Activated CD8-positive, alpha-beta memory T cell treated with anti-CD3 and anti-CD28 coated beads for 48 hours (primary cell): ENCODE data around the gene TYW1.
"Not testable (repeated sequence)": the region's sequence is repeated elsewhere in the genome, so short reads cannot be mapped to it uniquely, and the experiment has no call there.

Experiments
- DNase-seq, 3 experiments: peaks; one replicate each; pipeline ENCODE4 v3.0.0-alpha.2; 2020; ENCODE audit warnings: low read depth in 2 of 3, low spot score in 2 of 3

The TYW1 gene

GRCh38 chr7:67045496-67045995, 48.9 kb downstream of the TYW1 start:
- DNase-seq: no peak

GRCh38 chr7:67046819-67047218, 50.2 kb downstream of the TYW1 start:
- not testable (repeated sequence) for DNase-seq

DNA sequence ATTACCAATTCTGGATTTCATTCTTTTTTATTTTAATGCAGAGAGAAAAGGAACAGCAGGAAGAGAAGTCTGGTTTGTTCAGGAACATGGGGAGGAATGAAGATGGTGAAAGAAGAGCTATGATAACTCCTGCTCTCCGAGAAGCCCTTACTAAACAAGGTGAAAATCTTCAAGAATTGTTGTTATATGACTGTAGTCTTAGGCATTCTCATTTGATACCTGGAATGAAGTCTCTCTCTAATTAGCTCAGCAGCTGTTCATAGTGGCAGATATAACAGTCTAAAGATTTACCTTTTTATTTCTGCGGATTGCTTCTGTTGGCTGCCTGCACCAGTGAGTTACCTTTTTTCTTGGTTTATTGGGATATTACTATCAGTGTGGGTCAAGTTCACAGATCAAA, 53.3 kb downstream of the TYW1 start:
- DNase-seq: not testable (repeated sequence)

GRCh38 chr7:67052161-67052560, 55.5 kb downstream of the TYW1 start:
- DNase-seq: not testable (repeated sequence)

- no peak for DNase-seq
Measured at GRCh38 chr7:67056683-67057082, 60.0 kb downstream of the TYW1 start.

DNA sequence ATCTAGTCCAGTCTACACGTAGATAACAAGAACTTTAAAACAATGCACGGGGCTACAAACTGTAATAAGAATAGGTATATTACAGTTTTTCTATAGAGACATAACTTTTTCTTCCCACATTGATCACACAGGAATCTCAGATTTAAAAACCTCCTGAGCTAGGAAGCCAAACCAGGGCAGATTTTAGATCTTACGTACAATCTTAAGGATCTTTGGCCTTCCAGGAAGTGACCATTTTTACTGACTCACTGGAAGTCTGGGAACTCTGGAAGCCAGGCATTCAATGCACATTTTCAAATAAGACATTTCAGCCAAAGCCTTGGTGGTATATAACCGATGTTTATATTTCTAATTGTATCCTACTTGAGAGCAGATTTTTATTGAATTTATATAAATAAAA, 64.7 kb downstream of the TYW1 start:
- DNase-seq: not testable (repeated sequence)

- DNase-seq: not testable (repeated sequence)
Measured at GRCh38 chr7:67062802-67063201, 66.2 kb downstream of the TYW1 start.

GRCh38 chr7:67066950-67067622, 70.5 kb downstream of the TYW1 start:
- DNase-seq: not testable (repeated sequence)

- not testable (repeated sequence) for DNase-seq
Measured at GRCh38 chr7:67076120-67076519, 79.5 kb downstream of the TYW1 start.

DNA sequence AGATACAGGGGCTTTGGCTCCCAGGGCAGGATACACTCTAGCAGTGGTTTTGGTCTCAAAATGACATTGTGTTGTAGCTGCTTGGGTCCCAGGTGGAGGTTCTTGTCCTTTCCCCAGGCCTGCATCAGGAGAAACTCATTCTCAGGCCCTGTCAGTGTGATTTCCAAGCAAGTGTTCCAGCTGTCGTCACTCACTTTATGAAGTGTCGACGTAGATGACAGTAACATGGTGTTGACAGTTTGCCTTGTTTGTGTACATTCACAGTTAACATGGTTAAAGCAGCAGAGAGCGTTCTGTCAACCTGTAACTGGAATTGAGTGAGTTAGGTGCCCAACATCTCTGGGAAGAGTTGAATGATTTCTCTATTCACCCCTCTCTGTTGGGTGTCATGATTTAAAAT, 86.2 kb downstream of the TYW1 start:
- not testable (repeated sequence) for DNase-seq

- not testable (repeated sequence) for DNase-seq
Measured at GRCh38 chr7:67089261-67089660, 92.6 kb downstream of the TYW1 start.

GRCh38 chr7:67091053-67091452, 94.4 kb downstream of the TYW1 start:
- not testable (repeated sequence) for DNase-seq

DNA sequence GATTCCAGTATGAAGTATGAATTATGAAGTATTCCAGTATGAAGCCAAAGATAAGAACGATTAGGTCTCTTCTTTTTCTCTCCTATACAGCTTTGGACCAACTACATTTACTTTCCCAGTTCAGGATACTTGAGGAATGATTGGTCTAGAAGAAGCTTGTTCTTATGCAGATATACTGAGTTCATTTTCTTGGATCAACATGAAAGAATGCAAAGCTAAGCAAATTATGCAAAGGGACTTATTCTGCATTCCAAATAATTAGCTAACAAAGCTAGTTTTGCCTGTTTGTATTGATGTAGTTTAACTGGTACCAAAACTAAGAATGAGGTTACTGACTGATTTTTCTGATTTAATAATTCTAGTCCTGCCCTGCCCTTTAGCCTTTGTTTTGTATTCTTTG, 101.4 kb downstream of the TYW1 start:
- not testable (repeated sequence) for DNase-seq

DNA sequence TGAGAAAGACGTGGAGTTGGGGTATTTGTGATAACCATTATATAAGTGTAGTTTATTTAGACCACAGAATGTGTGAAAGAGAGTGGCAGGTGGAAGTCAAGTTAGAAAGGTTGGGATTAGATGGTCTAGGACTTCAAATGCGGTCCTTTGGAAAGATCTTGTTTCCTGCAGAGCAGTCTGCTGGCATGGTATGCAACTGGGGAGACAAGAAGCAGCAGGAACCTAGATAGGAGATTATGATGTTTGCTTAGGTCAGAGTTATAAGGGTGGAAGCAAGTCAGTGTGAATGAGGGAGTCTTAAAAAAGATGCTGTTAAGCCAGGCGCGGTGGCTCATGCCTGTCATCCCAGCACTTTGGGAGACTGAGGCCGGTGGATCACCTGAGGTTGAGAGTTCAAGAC, 102.8 kb downstream of the TYW1 start:
- not testable (repeated sequence) for DNase-seq

- DNase-seq: not testable (repeated sequence)
Measured at GRCh38 chr7:67100038-67100437, 103.4 kb downstream of the TYW1 start.

DNA sequence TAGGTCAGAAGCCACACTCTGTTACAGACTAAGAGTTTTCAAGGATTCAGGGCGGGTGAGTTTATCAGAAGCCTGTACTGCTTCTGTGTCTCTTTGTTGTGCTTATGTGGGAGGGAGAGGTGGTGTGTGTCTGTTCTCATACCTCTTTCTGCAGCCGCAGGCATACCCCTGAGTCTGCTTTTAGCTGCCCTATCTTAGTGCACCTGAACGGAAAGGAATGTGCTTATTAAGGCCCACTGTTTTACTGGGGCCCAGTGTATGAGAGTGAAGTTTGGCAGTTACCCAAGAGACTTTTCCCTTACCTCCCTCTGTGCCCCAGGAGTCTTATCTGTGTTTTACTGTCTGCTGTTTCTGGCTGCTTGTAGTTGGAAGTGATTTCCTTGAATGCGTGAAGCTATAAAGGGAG, 104.3 kb downstream of the TYW1 start:
- DNase-seq: no peak

GRCh38 chr7:67104937-67105336, 108.3 kb downstream of the TYW1 start:
- not testable (repeated sequence) for DNase-seq

GRCh38 chr7:67105377-67105776, 108.7 kb downstream of the TYW1 start:
- no peak for DNase-seq

- not testable (repeated sequence) for DNase-seq
Measured at GRCh38 chr7:67106255-67106654, 109.6 kb downstream of the TYW1 start.

DNA sequence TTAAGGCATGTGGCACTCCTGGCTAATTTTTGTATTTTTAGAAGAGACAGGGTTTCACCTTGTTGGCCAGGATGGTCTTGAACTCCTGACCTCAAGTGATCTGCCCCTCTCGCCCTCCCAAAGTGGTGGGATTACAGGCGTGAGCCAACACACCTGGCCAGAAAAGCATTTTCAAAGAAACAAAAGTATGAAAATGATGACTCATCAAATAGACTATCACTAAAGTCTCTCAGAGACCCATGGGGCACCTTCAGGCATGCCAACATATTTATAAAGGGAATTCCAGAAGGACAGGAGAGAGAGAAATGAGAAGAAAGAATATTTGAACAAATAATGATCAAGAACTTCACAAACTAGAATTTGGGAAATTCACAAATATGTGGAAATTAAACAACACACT, 114.7 kb downstream of the TYW1 start:
- not testable (repeated sequence) for DNase-seq

DNA sequence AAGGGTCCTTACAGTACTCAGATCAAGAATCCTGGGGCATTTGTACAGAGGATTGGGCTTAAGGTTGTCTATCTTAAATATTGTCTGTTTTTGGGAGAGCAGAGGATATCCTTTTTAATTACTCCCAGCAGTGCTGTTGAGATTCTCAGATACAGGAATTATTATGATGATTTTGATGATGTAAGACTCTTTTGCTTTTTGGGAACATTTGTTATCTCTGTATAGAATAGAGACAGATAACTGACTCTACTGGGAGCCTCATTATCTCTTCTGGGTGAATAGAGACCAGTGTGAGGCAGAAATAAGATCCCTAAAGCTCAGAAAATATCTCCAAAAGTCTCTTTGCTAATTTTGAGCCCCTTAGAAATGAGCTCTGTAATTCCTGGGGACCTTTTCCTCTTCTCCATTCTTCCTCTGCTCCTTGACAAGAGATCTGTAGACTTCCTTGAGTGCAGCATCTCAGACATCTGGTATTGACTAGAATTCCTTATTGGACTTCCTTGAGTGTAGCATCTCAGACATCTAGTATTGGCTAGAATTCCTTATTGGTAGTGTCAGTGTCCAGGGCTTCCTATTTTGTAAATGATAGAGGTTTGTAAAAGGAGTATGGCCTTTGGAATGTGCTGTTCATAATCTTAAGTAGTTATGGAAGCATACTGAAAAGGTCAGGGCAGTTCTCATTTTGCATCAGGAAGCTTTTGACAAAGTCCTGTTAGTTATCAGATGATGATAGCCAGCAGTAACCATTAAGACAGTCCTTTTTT, 118.0 kb downstream of the TYW1 start:
- not testable (repeated sequence) for DNase-seq

GRCh38 chr7:67120491-67120890, 123.9 kb downstream of the TYW1 start:
- not testable (repeated sequence) for DNase-seq
